H9 (cell line): ENCODE results near the gene CTRL. TPM values are rescaled to one million over a fixed set of nuclear protein-coding genes. Genes with fewer than 3 reads are reported as not detected.

Source experiments
- DNase-seq: peaks from one replicate; pipeline ENCODE4 v3.0.0-alpha.2; 2017
- H2AFZ ChIP-seq: one replicate; pipeline ENCODE4 v1.6.1; 2013; ENCODE audit warnings: mild to moderate bottlenecking, low read length, control low read depth, moderate library complexity
- H2AK5ac ChIP-seq: 2 replicates; pipeline ENCODE4 v1.6.1; 2013; ENCODE audit warnings: low read length, control low read depth, mixed read lengths; ENCODE audit not compliant: insufficient read length
- H2BK120ac ChIP-seq: one replicate; pipeline ENCODE4 v1.6.1; 2013; ENCODE audit warnings: low read depth, mild to moderate bottlenecking, low read length, control low read depth, inconsistent platforms; ENCODE audit not compliant: poor library complexity, severe bottlenecking
- H2BK12ac ChIP-seq: 2 replicates; pipeline ENCODE4 v1.6.1; 2013; ENCODE audit warnings: low read length, control low read depth, mixed read lengths, low read depth; ENCODE audit not compliant: insufficient read length
- H2BK15ac ChIP-seq: 2 replicates; pipeline ENCODE4 v1.6.1; 2013; ENCODE audit warnings: low read depth, low read length, control low read depth
- H2BK20ac ChIP-seq: one replicate; pipeline ENCODE4 v1.6.1; 2013; ENCODE audit warnings: low read depth, mild to moderate bottlenecking, low read length, control low read depth, inconsistent platforms; ENCODE audit not compliant: poor library complexity, severe bottlenecking
- H2BK5ac ChIP-seq: 2 replicates; pipeline ENCODE4 v1.6.1; 2013; ENCODE audit warnings: low read length, control low read depth, mixed read lengths; ENCODE audit not compliant: insufficient read length
- H3K14ac ChIP-seq: 2 replicates; pipeline ENCODE4 v1.6.1; 2013; ENCODE audit warnings: low read length, control low read depth; ENCODE audit not compliant: insufficient read depth
- H3K18ac ChIP-seq: 2 replicates; pipeline ENCODE4 v1.6.1; 2013; ENCODE audit warnings: low read depth, mild to moderate bottlenecking, mixed read lengths, low read length, control low read depth; ENCODE audit not compliant: insufficient read length
- H3K23ac ChIP-seq: 2 replicates; pipeline ENCODE4 v1.6.1; 2013; ENCODE audit warnings: low read length, control low read depth, mixed read lengths, low read depth; ENCODE audit not compliant: insufficient read length
- H3K23me2 ChIP-seq: 2 replicates; pipeline ENCODE4 v1.6.1; 2013; ENCODE audit warnings: low read depth, mild to moderate bottlenecking, mixed read lengths, low read length, control low read depth; ENCODE audit not compliant: insufficient read length, poor library complexity, severe bottlenecking
- H3K27ac ChIP-seq: 2 replicates; pipeline ENCODE4 v1.5.1; 2013; ENCODE audit warnings: low read length, control low read depth, mixed read lengths, low read depth; ENCODE audit not compliant: insufficient read length
- H3K27me3 ChIP-seq: 2 replicates; pipeline ENCODE4 v1.6.1; 2013; ENCODE audit warnings: low read length, control low read depth, inconsistent platforms; ENCODE audit not compliant: insufficient read depth
- H3K4ac ChIP-seq: 2 replicates; pipeline ENCODE4 v1.6.1; 2013; ENCODE audit warnings: low read depth, mild to moderate bottlenecking, control low read depth, inconsistent platforms, low read length, moderate library complexity
- H3K4me1 ChIP-seq: 2 replicates; pipeline ENCODE4 v1.6.1; 2013; ENCODE audit warnings: low read length, control low read depth, inconsistent platforms; ENCODE audit not compliant: insufficient read depth
- H3K4me2 ChIP-seq: 2 replicates; pipeline ENCODE4 v1.6.1; 2013; ENCODE audit warnings: low read length, control low read depth, mixed read lengths; ENCODE audit not compliant: insufficient read length, insufficient read depth
- H3K56ac ChIP-seq: 2 replicates; pipeline ENCODE4 v1.6.1; 2013; ENCODE audit warnings: low read depth, mild to moderate bottlenecking, mixed read lengths, low read length, control low read depth; ENCODE audit not compliant: insufficient read length
- H3K79me1 ChIP-seq: 2 replicates; pipeline ENCODE4 v1.6.1; 2013; ENCODE audit warnings: low read depth, mild to moderate bottlenecking, moderate library complexity, low read length, control low read depth, inconsistent platforms; ENCODE audit not compliant: insufficient read depth, poor library complexity, severe bottlenecking
- H3K79me2 ChIP-seq: 2 replicates; pipeline ENCODE4 v1.6.1; 2013; ENCODE audit warnings: low read length, control low read depth, inconsistent platforms; ENCODE audit not compliant: insufficient read depth
- H3K9ac ChIP-seq: 2 replicates; pipeline ENCODE4 v1.6.1; 2013; ENCODE audit warnings: low read length, control low read depth, mixed read lengths; ENCODE audit not compliant: insufficient read length; ENCODE audit errors: extremely low read depth
- H3K9me3 ChIP-seq: one replicate; pipeline ENCODE4 v1.6.1; 2013; ENCODE audit warnings: low read depth, low read length, inconsistent platforms; ENCODE audit not compliant: control insufficient read depth
- H3T11ph ChIP-seq: one replicate; pipeline ENCODE4 v1.6.1; 2013; ENCODE audit warnings: mild to moderate bottlenecking, low read length, control low read depth, inconsistent platforms
- H4K20me1 ChIP-seq: one replicate; pipeline ENCODE4 v1.6.1; 2013; ENCODE audit not compliant: control insufficient read depth, insufficient read length, insufficient read depth
- H4K5ac ChIP-seq: 2 replicates; pipeline ENCODE4 v1.6.1; 2013; ENCODE audit warnings: low read depth, mild to moderate bottlenecking, mixed read lengths, low read length, control low read depth; ENCODE audit not compliant: insufficient read length
- H4K8ac ChIP-seq: replicated peaks from 2 replicates; pipeline ENCODE4 v1.6.1; 2013; ENCODE audit warnings: low read length, control low read depth, mixed read lengths, low read depth; ENCODE audit not compliant: insufficient read length
- H4K91ac ChIP-seq: 2 replicates; pipeline ENCODE4 v1.6.1; 2013; ENCODE audit warnings: low read depth, mild to moderate bottlenecking, moderate library complexity, mixed read lengths, low read length, control low read depth; ENCODE audit not compliant: insufficient read length
- H3K27ac Mint-ChIP-seq, 3 experiments: 2 replicates in 2 of 3; 3 replicates in 1 of 3; pipeline ENCODE4 v1.8.0; 2020 to 2021; ENCODE audit warnings: mixed read lengths in 3 of 3, mild to moderate bottlenecking in 1 of 3, moderate library complexity in 1 of 3
- H3K27me3 Mint-ChIP-seq: 2 replicates; pipeline ENCODE4 v1.8.0; 2021; ENCODE audit warnings: low read depth, mild to moderate bottlenecking, moderate library complexity, mixed read lengths
- H3K36me3 Mint-ChIP-seq, 3 experiments: 2 replicates in 2 of 3; 3 replicates in 1 of 3; pipeline ENCODE4 v1.8.0; 2020 to 2021; ENCODE audit warnings: low read depth in 3 of 3, mixed read lengths in 3 of 3; ENCODE audit not compliant: insufficient read depth in 1 of 3
- H3K4me1 Mint-ChIP-seq, 2 experiments: 2 replicates each; pipeline ENCODE4 v1.8.0; 2020; ENCODE audit warnings: mixed read lengths in 2 of 2
- H3K4me3 Mint-ChIP-seq, 2 experiments: 2 replicates in 1 of 2; 3 replicates in 1 of 2; pipeline ENCODE4 v1.8.0; 2020 to 2021; ENCODE audit warnings: mild to moderate bottlenecking in 2 of 2, mixed read lengths in 2 of 2, moderate library complexity in 1 of 2
- H3K9me3 Mint-ChIP-seq, 2 experiments: 2 replicates in 1 of 2; 3 replicates in 1 of 2; pipeline ENCODE4 v1.8.0; 2020; ENCODE audit warnings: mild to moderate bottlenecking in 2 of 2, mixed read lengths in 2 of 2, moderate library complexity in 1 of 2
- WGBS: extraction: QIAGEN DNeasy Blood & Tissue Kit; methylation state at CpG from one replicate; pipeline ENCODE4 v1.1.7; 2013; ENCODE audit warnings: missing lambda C conversion rate, low lambda C conversion rate, mixed read lengths; ENCODE audit not compliant: insufficient read length; ENCODE audit errors: extremely low coverage; 5-methylcytosine and 5-hydroxymethylcytosine counted together
- total RNA-seq: library from RNA; stranded (reverse); gene quantifications from 2 replicates; pipeline ENCODE4 v1.2.1, GENCODE V29; 2021
- TF ChIP-seq, protein P1 (sequence below): fragments of 200-600 bp; sonication (generic); conservative IDR thresholded peaks from 3 replicates; pipeline ENCODE4 v1.8.0; 2021; ENCODE audit warnings: antibody characterized with exemption, mild to moderate bottlenecking

Gene CTRL
- total RNA-seq, 1 experiment from 2014 or later, result 2.7 TPM

DNA sequence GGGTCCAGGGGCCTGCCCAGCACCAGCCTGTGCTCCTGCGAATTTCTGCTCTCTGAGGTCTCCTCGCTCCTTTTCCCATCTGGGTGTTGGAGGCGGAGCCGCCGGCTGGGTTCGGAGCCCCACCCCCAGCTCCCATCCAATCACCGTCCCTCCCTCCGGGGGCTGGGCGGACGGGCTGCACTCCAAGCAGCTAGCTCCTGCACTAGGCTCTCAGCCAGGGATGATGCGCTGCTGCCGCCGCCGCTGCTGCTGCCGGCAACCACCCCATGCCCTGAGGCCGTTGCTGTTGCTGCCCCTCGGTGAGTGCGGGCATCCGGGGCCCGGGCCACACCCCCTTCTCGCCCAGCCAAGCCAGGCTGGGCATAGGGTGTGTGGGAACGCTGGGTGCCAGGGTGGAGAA is 47.0 kb downstream of the CTRL start, which contains the start of gene NRN1L:
TSS of gene NRN1L (plus strand) at position 202 of the 400 bp plus-strand sequence. CDS start at position 221, 19 bp downstream.
- Mint-ChIP-seq H3K27me3 (no peaks in the 10 kb centered on the region; the same call in none of the 2 replicates), H3K4me3 (peak within 1 kb of the TSS in 1 of 2 experiments; percentile 68; a peak in 4 of 5 replicates), H3K27ac (peak within 1 kb of the TSS; percentile 84 to 97 (median 91)), H3K4me1 (peaks cover 13 to 28% of the 10 kb centered on the region in 2 experiments), H3K9me3 (no peaks in the 10 kb centered on the region), H3K36me3 (peaks cover 17 to 42% (median 41%) of the 10 kb centered on the region in 3 experiments)
- Histone ChIP-seq H3K18ac (no peak within 1 kb of the TSS), H3K56ac (no peak within 1 kb of the TSS), H3K27me3 (no peaks in the 10 kb centered on the region), H3T11ph (no peak within 1 kb of the TSS), H2BK20ac (no peak within 1 kb of the TSS), H4K91ac (no peak within 1 kb of the TSS), H3K9ac (no peak within 1 kb of the TSS), H3K14ac (no peak within 1 kb of the TSS), H3K23me2 (no peaks in the 10 kb centered on the region), H3K27ac (no peak within 1 kb of the TSS), H4K8ac (no peak within 1 kb of the TSS), H2AFZ (no peak within 1 kb of the TSS), H3K4ac (no peak within 1 kb of the TSS), H2BK12ac (no peak within 1 kb of the TSS), H4K5ac (no peak within 1 kb of the TSS), H2BK5ac (no peak within 1 kb of the TSS), H3K79me2 (no peaks in the 10 kb centered on the region), H3K23ac (no peak within 1 kb of the TSS), H3K79me1 (no peaks in the 10 kb centered on the region), H2BK120ac (no peak within 1 kb of the TSS), H2AK5ac (no peak within 1 kb of the TSS), H2BK15ac (no peak within 1 kb of the TSS), H3K4me2 (no peak within 1 kb of the TSS), H3K9me3 (no peaks in the 10 kb centered on the region), H3K4me1 (no peaks in the 10 kb centered on the region), H4K20me1 (no peaks in the 10 kb centered on the region)
- TF ChIP-seq, protein P1, sequence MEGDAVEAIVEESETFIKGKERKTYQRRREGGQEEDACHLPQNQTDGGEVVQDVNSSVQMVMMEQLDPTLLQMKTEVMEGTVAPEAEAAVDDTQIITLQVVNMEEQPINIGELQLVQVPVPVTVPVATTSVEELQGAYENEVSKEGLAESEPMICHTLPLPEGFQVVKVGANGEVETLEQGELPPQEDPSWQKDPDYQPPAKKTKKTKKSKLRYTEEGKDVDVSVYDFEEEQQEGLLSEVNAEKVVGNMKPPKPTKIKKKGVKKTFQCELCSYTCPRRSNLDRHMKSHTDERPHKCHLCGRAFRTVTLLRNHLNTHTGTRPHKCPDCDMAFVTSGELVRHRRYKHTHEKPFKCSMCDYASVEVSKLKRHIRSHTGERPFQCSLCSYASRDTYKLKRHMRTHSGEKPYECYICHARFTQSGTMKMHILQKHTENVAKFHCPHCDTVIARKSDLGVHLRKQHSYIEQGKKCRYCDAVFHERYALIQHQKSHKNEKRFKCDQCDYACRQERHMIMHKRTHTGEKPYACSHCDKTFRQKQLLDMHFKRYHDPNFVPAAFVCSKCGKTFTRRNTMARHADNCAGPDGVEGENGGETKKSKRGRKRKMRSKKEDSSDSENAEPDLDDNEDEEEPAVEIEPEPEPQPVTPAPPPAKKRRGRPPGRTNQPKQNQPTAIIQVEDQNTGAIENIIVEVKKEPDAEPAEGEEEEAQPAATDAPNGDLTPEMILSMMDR, result no peak
- peak; percentile 96 for DNase-seq
- no CpG with 5 or more reads among the region's 22 CpGs for WGBS
